Smooth muscle cell of the coronary artery (primary cell): ENCODE measurements around the gene BUB1B. TPM values are rescaled to one million over a fixed set of nuclear protein-coding genes. Genes with fewer than 3 reads are reported as not detected.

ENCODE experiments used
- total RNA-seq: library from RNA; depleted of rRNA; stranded (reverse); fragments of >200 nt; gene quantifications from 2 replicates; pipeline ENCODE4 v1.2.3, GENCODE V29; 2014; ENCODE audit warnings: low replicate concordance

Gene BUB1B
- total RNA-seq: 2.9 and 7.0 TPM in 2 replicates

GRCh38 chr15:40160689-40161688 lies at the start of gene BUB1B:
BUB1B (plus strand) TSS chr15:40161069; CDS start chr15:40161221, 152 bp downstream.

GRCh38 chr15:40238532-40239403 lies 77.9 kb downstream of the BUB1B start, which contains the start of gene PAK6:
PAK6 (plus strand) TSS chr15:40239063; CDS start chr15:40264786, 25,723 bp downstream.

Other genes with a start within 250 kb of the BUB1B start
- 163 and 206 TPM in 2 replicates for gene GPR176, start 240.8 kb upstream of the BUB1B start, total RNA-seq
- 45.7 and 61.6 TPM in 2 replicates for gene EIF2AK4, start 227.0 kb upstream of the BUB1B start, total RNA-seq
- gene SRP14, start 121.9 kb upstream of the BUB1B start, total RNA-seq: 135 and 296 TPM in 2 replicates
- 0.47 and 4.1 TPM in 2 replicates for gene BMF, start 52.2 kb upstream of the BUB1B start, total RNA-seq
- not detected in 2 replicates for gene PAK6, start 78.0 kb downstream of the BUB1B start, total RNA-seq
- gene ANKRD63, start 122.0 kb downstream of the BUB1B start, total RNA-seq: not detected in 2 replicates
- gene PLCB2, start 146.9 kb downstream of the BUB1B start, total RNA-seq: 0.12 and 0.23 TPM in 2 replicates
- gene INAFM2, start 162.6 kb downstream of the BUB1B start, total RNA-seq: 4.2 and 13.8 TPM in 2 replicates
- gene CCDC9B, start 179.9 kb downstream of the BUB1B start, total RNA-seq: 17.8 and 38.0 TPM in 2 replicates
- not detected in 2 replicates for gene PHGR1, start 190.0 kb downstream of the BUB1B start, total RNA-seq
- gene DISP2, start 197.2 kb downstream of the BUB1B start, total RNA-seq: under 0.01 and 0.12 TPM in 2 replicates
- gene KNSTRN, start 221.7 kb downstream of the BUB1B start, total RNA-seq: 10.5 and 27.1 TPM in 2 replicates
- gene IVD, start 244.7 kb downstream of the BUB1B start, total RNA-seq: 34.0 and 55.6 TPM in 2 replicates